Measurements from ENCODE around the gene TBCEL.

Gene TBCEL

DNA sequence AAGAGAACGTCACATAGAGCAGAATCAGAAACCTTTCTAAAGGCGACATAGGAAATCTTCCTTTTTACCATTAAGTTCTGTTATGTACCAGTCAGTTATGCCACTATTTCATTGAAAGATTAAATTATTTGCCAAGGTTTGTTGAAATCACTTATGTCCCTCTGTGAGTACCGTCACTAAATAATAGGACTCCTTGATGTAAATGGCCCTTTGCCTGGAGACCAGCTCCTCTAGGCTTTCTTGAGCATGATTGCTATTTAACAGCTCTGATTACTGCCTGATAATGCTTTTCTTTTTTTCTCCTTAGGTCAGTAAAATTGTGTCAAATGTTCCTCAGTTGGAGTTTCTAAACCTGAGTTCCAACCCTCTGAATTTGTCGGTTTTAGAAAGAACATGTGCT, 29.3 kb downstream of the TBCEL start:
- Histone ChIP-seq H3K9me2 (replicated peaks; ENCODE audit: insufficient read depth, low read length) (no peaks in the 10 kb centered on the region), H3K9me3 (replicated peaks; ENCODE audit: insufficient read depth, low read length) (no peaks in the 10 kb centered on the region), H3K9ac (ENCODE audit: low read length) (no peak overlapping the region), H4K20me1 (ENCODE audit: insufficient read depth, low read length) (no peaks in the 10 kb centered on the region), H3F3A (ENCODE audit: insufficient read depth, low read length) (no peaks in the 10 kb centered on the region), H3K4me1 (ENCODE audit: low read length) (peaks cover under 1% of the 10 kb centered on the region; the same call in 1 of the 2 replicates), H3K36me3 (replicated peaks; ENCODE audit: insufficient read depth, low read length) (0 out of 2 replicates have a peak, but pooled peaks cover 4% of the 10 kb centered on the region), H3K27me3 (replicated peaks; ENCODE audit: insufficient read depth, low read length) (no peaks in the 10 kb centered on the region), H3K4me2 (ENCODE audit: low read depth, low read length) (no peak overlapping the region), H2AFZ (ENCODE audit: low read length) (no peak overlapping the region), H3K79me2 (ENCODE audit: low read length) (no peaks in the 10 kb centered on the region), H3K4me3 (ENCODE audit: low read length) (no peak overlapping the region), H3K27ac (ENCODE audit: low read length) (no peak overlapping the region)
- no peak for DNase-seq
- TF ChIP-seq EZH2 (optimal IDR thresholded peaks at IDR 0.05; ENCODE audit: low read depth, low read length) (no peak), EZH2phosphoT487 (IDR thresholded peaks at IDR 0.05; ENCODE audit: low read length) (no peak)
- TF ChIP-seq, protein P1, sequence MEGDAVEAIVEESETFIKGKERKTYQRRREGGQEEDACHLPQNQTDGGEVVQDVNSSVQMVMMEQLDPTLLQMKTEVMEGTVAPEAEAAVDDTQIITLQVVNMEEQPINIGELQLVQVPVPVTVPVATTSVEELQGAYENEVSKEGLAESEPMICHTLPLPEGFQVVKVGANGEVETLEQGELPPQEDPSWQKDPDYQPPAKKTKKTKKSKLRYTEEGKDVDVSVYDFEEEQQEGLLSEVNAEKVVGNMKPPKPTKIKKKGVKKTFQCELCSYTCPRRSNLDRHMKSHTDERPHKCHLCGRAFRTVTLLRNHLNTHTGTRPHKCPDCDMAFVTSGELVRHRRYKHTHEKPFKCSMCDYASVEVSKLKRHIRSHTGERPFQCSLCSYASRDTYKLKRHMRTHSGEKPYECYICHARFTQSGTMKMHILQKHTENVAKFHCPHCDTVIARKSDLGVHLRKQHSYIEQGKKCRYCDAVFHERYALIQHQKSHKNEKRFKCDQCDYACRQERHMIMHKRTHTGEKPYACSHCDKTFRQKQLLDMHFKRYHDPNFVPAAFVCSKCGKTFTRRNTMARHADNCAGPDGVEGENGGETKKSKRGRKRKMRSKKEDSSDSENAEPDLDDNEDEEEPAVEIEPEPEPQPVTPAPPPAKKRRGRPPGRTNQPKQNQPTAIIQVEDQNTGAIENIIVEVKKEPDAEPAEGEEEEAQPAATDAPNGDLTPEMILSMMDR (IDR thresholded peaks at IDR 0.05; ENCODE audit: low read length): no peak

DNA sequence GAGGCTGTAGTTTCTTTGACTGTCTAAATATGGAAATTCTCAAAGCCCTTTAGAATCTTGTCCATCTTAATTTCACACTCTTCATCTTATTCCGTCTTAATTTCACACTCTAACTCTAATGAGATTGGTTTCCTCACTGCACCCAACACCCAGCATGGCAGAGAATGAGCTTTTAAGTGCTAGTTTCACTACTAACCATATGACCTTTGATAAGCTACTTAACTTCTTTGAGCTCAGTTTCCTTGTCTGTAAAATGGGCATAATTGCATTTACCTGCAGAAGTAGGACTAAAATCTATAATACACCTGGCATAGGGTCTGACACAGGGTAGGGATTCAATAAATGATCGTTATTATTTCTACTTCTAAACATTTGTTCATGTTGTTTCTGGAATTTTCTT, 30.4 kb downstream of the TBCEL start:
- Histone ChIP-seq H3K9me2 (replicated peaks; ENCODE audit: insufficient read depth, low read length) (no peaks in the 10 kb centered on the region), H3K79me2 (ENCODE audit: low read length) (no peaks in the 10 kb centered on the region)
- DNase-seq: no peak

DNA sequence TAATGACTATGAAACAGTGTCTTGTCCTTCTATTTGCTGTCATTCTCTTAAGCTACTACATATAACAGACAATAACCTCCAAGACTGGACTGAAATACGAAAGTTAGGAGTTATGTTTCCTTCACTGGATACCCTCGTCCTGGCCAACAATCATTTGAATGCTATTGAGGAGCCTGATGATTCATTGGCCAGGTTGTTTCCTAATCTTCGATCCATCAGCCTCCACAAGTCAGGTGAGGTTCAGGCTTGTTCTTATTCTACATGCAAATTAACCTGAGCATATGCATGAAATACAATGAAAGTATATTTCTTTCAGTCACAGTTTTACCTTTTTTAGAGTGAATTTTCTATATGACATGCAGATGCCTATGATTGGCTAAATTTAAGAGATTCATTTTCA, 31.2 kb downstream of the TBCEL start:
- Histone ChIP-seq H3K4me2 (ENCODE audit: low read depth, low read length) (no peak overlapping the region), H3K9me3 (replicated peaks; ENCODE audit: insufficient read depth, low read length) (no peaks in the 10 kb centered on the region), H2AFZ (ENCODE audit: low read length) (no peak overlapping the region), H3K27me3 (replicated peaks; ENCODE audit: insufficient read depth, low read length) (no peaks in the 10 kb centered on the region), H3K36me3 (replicated peaks; ENCODE audit: insufficient read depth, low read length) (0 out of 2 replicates have a peak, but pooled peaks cover 4% of the 10 kb centered on the region), H3K79me2 (ENCODE audit: low read length) (no peaks in the 10 kb centered on the region), H3K27ac (ENCODE audit: low read length) (no peak overlapping the region), H3K4me3 (ENCODE audit: low read length) (no peak overlapping the region), H3F3A (ENCODE audit: insufficient read depth, low read length) (peaks cover 13% of the 10 kb centered on the region), H4K20me1 (ENCODE audit: insufficient read depth, low read length) (no peaks in the 10 kb centered on the region), H3K9me2 (replicated peaks; ENCODE audit: insufficient read depth, low read length) (no peaks in the 10 kb centered on the region), H3K9ac (ENCODE audit: low read length) (no peak overlapping the region), H3K4me1 (ENCODE audit: low read length) (peaks cover 15% of the 10 kb centered on the region)
- TF ChIP-seq EZH2phosphoT487 (IDR thresholded peaks at IDR 0.05; ENCODE audit: low read length) (no peak), EZH2 (optimal IDR thresholded peaks at IDR 0.05; ENCODE audit: low read depth, low read length) (no peak)
- TF ChIP-seq, protein P1 (IDR thresholded peaks at IDR 0.05; ENCODE audit: low read length): no peak
- no peak for DNase-seq

More for the DNA sequence above, 30.4 kb downstream of the TBCEL start:
- peaks cover 11% of the 10 kb centered on the region for H3K4me1 ChIP-seq (ENCODE audit: low read length)
- no peaks in the 10 kb centered on the region for H3K27me3 ChIP-seq (replicated peaks; ENCODE audit: insufficient read depth, low read length)
- no peak overlapping the region for H3K4me3 ChIP-seq (ENCODE audit: low read length)
- no peak overlapping the region for H3K4me2 ChIP-seq (ENCODE audit: low read depth, low read length)
- no peaks in the 10 kb centered on the region for H4K20me1 ChIP-seq (ENCODE audit: insufficient read depth, low read length)
- no peak overlapping the region for H2AFZ ChIP-seq (ENCODE audit: low read length)
- H3K9me3 ChIP-seq (replicated peaks; ENCODE audit: insufficient read depth, low read length): no peaks in the 10 kb centered on the region
- no peak overlapping the region for H3K27ac ChIP-seq (ENCODE audit: low read length)
- 0 out of 2 replicates have a peak, but pooled peaks cover 4% of the 10 kb centered on the region for H3K36me3 ChIP-seq (replicated peaks; ENCODE audit: insufficient read depth, low read length)
- no peak overlapping the region for H3K9ac ChIP-seq (ENCODE audit: low read length)
- TF ChIP-seq EZH2phosphoT487 (IDR thresholded peaks at IDR 0.05; ENCODE audit: low read length) (no peak), EZH2 (optimal IDR thresholded peaks at IDR 0.05; ENCODE audit: low read depth, low read length) (no peak)
- TF ChIP-seq, protein P1 (IDR thresholded peaks at IDR 0.05; ENCODE audit: low read length): no peak
- H3F3A ChIP-seq (ENCODE audit: insufficient read depth, low read length): peaks cover 6% of the 10 kb centered on the region
